Cardiac fibroblast (primary cell): ENCODE results near the gene HSPA1B.
A peak's percentile ranks its signal among the peaks of the same experiment; 100 is the strongest.
"Not testable (repeated sequence)": the region's sequence is repeated elsewhere in the genome, so short reads cannot be mapped to it uniquely, and the experiment has no call there.

Experiments used
- DNase-seq, 2 donors: peaks; one replicate each; pipeline versions ENCODE4 v3.0.0 to v3.0.0-alpha.2; 2010; ENCODE audit warnings: low read depth in 2 of 2
- H3K4me3 ChIP-seq, 2 donors: replicated peaks in 1 of 2; 1 replicate in 1 of 2; 2 replicates in 1 of 2; pipeline ENCODE4 v1.5.1; 2011; ENCODE audit warnings: low read depth in 2 of 2, low read length in 2 of 2, mild to moderate bottlenecking in 2 of 2, moderate library complexity in 1 of 2
- CTCF ChIP-seq: IDR thresholded peaks from one replicate; pipeline ENCODE4 v1.5.1; 2011; ENCODE audit warnings: low read depth, mild to moderate bottlenecking, low read length, inconsistent platforms

HSPA1B gene

DNA sequence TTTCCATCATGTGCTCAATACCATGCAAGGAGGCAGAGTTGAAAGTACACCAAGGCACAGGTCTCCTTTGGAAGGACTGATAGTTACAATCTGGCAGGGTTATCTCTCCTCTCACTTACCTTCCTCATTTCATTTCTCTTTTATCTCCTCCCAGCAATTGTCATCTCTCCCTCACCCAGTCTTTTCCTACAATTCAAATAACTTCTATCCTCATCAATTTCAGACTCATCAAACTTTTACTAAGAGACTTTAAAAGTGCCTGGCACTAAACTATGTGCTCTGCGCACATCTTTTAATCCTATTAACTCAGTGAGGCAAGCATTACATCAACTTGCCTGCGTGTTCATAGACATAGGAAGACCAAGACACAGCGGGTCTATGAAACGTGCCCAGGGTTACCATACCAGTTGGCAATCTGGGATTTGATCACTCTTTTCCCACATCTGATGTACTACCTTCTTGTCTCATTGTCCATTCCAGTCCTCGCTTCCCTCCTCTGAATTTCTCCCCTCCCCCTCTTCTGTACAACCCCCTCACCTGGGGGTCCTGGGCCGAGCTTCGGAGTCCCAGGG lies 33.2 kb upstream of the HSPA1B start:
- peak overlapping the region; percentile 85 to 86 for H3K4me3 ChIP-seq
- DNase-seq = peak; percentile 43 to 51
- TF ChIP-seq CTCF = no peak

DNA sequence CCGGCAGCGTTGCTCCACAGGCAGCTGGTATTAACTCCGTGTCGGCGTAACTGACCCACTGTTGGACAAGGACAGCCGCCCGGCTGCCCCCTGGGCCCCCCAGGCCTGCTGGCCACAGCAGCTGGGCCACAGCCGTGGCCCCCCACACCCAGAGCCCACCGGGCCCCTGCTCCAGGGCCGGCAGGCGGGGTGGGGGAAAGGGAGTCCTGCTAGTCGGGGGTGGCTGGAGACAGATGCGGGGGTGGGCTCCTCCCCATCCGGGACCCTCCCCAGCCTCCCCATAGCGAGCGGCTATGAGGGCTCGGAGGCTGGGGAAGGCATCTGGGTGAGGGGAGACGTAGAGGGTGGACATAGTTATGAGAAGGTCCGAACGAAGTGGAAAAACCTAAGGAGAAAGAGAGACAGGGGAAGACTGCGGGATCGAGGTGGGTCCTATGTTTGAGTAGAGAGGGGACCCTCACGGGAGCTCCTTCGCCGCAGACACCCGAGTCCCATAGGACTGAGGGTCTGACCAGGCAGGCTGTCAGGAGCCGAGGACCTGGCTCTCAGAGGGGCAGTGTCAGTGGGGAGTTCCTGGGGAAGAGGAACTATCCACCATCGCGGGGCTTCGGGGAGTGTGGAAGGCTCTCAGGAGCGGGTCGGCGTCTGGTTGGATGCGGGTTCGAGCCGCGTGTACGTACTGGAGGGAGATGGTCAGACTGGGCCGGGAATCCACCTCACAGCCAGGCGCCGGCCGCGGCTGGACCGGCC lies 32.5 kb upstream of the HSPA1B start:
- peak overlapping the region; percentile 85 to 86 for H3K4me3 ChIP-seq
- no peak for TF ChIP-seq CTCF
- DNase-seq = peak in 1 of 2 donors; percentile 7

- peak within 1 kb of the TSS; percentile 85 to 86 for H3K4me3 ChIP-seq
- peak; percentile 58 for TF ChIP-seq CTCF
- peak; percentile 90 to 94 for DNase-seq
Measured at GRCh38 chr6:31795616-31796298, 31.8 kb upstream of the HSPA1B start, which contains the start of gene VARS1. Gene VARS1, minus strand, starts transcription at chr6:31795752. Its CDS starts 535 bp downstream, at chr6:31795217.

- DNase-seq = no peak
- no peak for TF ChIP-seq CTCF
- H3K4me3 ChIP-seq = no peak overlapping the region
Measured at GRCh38 chr6:31796993-31797385, 30.5 kb upstream of the HSPA1B start.

- H3K4me3 ChIP-seq = no peak overlapping the region
- no peak for TF ChIP-seq CTCF
- no peak for DNase-seq
Measured at GRCh38 chr6:31797588-31797987, 29.9 kb upstream of the HSPA1B start.

- H3K4me3 ChIP-seq = no peak overlapping the region
- no peak for TF ChIP-seq CTCF
- DNase-seq = peak in 1 of 2 donors; percentile 10
Measured at GRCh38 chr6:31799781-31800180, 27.8 kb upstream of the HSPA1B start.

- H3K4me3 ChIP-seq, DNase-seq: not testable (repeated sequence)
Measured at GRCh38 chr6:31801031-31801927, 26.3 kb upstream of the HSPA1B start.
